ENCODE data around the gene PAQR7.

Gene PAQR7, protein sequence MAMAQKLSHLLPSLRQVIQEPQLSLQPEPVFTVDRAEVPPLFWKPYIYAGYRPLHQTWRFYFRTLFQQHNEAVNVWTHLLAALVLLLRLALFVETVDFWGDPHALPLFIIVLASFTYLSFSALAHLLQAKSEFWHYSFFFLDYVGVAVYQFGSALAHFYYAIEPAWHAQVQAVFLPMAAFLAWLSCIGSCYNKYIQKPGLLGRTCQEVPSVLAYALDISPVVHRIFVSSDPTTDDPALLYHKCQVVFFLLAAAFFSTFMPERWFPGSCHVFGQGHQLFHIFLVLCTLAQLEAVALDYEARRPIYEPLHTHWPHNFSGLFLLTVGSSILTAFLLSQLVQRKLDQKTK

DNA sequence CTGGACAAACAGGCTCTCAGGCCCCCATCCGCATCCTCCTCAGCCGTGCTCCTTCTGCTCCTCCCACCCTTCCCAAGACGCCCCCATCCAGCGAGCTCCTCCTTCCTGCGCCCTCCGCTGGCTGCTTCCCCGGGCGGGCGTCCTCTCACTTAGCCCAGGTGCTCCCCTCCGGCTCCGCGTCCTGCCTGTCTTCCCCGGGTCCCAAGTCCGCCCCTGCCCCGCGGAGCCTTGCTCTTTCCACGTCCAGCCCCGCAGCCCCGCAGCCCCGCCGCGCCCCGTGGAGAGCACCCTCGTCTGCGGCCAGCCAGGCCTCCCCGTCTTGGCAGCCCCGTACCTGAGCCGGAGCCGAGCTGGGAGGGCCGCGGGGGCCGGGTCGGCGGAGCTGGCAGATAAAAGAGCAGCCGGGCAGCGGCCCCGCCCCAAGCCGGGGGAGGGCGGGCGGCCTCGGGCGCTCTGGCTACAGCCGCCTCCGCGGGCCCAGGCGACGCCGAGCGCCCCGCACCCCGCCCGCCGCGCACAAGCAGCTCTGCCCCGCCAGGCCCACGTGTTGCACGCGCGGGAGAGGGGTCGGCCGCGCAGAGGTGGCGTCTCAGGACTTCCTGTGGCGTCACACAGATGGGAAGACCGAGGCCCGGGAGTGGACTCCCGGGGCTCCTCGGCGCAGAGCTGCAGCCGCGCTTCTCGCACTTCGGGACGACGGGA is at the start of gene PAQR7:
PAQR7 (minus strand) TSS at position 555 of the 702 bp plus-strand sequence. CDS start 11,869 bp downstream, outside the sequence.
- peak; percentile 62 for DNase-seq (ENCODE audit: low spot score)

DNA sequence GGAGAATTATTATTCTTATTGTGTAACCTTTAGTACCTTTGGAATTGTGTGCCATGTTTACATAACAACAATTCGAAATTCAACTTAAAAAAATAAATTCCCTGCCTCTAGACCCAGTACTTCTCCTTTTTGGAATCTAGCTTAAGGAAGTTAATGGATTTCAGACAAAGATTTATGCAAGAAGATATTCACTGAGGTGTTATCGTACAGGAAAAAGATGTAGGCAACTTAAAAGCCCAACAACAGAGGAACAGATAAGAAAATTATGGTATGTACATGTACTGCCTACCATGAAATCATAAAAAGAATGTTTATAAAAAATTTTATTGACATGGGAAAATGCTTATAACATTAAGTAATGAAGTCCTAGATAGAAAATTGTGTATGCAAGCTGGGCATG is 48.9 kb upstream of the PAQR7 start:
- no peak for DNase-seq (ENCODE audit: low spot score)

DNA sequence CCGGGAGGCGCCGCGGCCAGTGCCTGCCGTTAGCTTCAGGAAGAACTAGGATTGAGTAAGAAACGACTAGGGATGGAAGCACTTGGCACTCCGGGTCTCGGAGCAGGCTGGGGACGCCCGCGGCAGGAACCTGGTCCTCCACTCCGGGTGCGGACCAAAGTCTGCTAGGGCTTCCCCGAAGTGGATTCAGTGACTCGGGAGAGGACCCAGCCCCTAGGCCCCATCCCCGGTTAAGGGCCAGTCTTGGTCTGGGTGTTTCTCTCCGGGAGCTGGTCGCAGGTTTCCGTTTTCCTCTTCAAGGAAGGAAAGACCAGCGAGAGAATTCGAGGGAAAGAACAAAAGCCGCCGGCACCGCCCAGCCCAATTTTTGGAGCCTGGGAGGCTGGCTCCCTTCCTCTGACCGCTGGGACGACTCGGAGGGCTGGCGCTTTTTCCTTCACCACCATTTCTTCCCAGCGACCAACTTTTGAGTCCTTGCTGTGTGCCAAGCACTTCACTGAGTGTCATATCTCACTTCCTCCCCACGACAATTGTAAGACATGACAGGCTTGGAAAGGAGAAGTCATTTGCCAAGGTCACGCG is 47.6 kb upstream of the PAQR7 start:
- DNase-seq (ENCODE audit: low spot score): peak; percentile 31

DNA sequence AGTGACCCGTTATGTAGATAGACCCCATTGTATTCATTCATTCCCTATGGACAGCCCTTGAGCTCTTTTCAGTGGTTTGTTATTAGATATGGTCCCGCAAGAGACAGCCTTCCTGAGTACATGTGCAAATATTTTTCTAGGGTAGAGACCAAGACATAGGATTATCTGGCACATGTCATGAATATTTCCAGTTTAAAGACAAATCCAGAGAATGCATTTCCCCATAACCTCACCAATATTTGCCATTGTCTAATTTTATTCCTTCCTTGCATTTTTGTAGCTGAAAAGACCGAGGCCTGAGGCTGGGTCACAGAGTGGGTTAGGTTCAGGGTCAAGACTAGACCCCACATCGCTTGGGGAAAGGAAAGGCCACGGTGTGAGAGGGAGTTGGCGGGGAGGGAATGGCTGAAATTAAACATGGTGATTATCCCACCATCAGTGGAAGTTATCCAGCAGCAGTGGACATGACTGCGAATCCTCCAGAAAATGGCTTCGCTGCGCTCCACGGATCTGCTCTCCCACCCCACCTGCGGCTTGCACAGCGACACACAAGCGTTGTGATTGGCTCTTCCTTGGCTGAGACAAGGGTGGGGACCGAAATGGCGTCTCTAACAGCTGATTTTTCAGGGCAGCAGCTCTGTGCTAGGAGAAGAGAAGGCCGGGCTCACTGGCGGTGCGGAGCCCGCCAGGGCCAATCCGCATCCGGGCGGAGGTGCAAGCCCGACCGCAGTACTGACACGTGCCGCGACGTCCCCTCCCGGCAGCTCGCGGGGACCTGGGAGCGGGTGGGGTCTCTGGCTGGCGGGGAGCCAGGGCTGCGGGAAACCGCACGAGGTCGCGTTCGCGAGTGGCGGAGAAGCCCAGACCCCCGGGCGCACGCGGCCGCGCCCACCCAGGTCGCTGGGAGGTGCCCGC is 46.8 kb upstream of the PAQR7 start:
- DNase-seq (ENCODE audit: low spot score): peak; percentile 48

DNA sequence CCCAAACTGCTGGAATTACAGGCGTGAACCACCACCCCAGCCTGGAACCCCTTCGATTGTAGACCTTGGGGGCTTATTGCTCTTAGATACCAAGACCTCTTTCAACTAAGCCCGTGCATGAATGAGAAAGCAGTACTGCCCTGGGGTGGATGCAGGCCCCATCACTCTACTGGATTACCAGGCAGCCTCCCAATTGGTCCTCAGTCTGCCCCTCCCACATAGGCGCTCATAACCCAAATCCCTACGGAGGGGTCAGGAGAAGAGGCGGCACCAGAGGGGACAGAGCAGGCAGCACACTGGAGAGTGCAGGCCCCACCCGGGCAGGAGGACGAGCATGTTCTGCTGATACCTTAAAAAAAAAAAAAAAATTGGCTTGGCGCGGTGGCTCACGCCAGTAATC is 43.1 kb upstream of the PAQR7 start:
- no peak for DNase-seq (ENCODE audit: low spot score)

DNA sequence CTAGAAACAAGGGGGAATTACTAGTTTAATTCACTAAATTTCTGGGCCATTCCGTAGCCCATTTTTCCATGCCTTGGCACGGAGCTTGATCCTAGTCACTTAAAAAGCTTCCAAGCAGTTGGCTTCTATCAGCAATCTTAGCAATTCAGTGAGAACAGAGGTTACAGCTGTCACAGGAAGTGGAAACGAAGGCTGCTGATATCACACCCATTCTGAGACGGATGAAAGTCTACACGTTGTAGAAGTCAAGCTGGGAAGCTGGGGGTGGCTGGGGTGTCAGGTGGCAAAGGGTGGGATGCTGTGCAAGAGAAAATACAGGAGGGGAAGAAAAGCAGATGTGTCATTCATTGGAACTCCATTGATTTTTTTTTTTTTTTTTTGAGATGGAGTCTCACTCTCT is 42.5 kb upstream of the PAQR7 start:
- no peak for DNase-seq (ENCODE audit: low spot score)

DNA sequence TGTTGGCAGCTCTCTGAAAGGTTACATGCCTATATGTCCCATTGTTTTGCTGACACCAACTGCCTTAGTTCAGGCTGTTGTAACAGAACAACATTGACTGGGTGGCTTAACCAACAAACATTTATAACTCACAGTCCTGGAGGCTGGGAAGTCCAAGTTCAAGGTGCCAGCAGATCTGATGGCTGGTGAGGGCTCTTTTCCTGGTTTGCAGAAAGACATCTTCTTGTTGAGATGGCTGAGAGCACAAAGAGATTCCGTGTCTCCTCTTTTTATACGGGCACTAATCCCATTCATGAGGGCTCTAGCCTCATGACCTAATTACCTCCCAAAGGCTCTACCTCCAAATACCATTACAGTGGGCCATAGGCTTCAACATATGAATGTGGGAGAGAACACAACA is 41.0 kb upstream of the PAQR7 start:
- DNase-seq (ENCODE audit: low spot score): no peak

DNA sequence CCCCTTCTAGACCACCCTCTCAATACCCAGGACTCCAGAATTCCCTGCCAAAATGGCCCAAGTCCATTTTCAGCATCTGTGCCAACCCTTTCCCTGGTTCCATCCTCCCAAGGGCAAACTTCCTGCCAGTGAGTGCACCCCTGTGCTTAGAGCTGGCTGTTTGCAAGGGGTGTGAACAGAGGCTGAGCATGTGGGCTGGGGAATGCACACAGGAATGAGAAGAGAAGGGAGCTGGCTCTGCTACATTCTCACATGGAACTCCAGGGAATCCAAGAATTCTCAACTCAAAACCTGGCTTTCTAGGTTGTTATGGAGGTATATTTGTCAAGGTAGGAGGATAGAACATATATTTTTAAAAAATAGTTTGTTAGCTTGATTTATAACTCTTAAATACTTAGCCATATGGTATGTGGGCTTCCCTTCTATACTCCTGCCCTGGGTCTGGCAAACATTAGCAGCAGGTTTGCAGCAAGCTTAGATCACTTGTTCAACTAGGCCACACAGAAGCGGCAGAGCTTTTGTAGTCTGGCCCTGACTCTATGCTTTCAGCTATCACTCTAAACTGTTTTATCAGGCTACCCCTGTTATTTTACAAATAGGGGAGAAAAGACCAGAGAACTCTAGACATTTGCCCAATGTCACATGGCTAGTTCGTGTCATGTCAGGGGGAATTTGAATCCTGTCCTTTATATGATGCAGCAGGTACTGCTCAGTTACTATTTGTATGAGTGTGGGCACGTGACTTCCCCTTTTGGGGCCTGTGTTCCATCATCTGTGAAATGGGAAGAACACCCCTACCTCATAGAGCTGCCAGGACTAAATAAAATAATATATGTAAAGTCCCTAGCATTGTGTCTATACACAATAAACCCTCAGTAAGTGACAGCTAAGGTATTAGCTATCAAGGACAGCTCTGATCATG is 38.8 kb upstream of the PAQR7 start:
- no peak for DNase-seq (ENCODE audit: low spot score)

DNA sequence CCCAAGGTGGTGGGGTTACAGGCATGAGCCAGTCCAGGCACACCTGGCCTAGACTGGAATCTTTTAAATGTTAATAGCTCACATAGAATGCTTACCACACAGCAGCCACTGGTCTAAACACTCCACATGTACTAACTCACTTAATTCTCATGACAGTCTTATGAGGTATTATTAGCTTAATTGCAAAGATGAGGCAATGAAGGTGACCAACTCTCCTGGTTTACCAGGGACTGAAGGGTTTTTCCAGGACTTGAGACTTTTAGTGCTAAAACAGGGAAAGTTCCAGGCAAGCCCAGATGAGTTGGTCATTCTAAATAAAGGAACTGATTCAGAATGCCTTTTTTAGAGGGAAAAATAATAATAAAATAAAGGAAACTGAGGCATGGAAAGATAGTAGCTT is 37.7 kb upstream of the PAQR7 start:
- DNase-seq (ENCODE audit: low spot score): no peak

DNA sequence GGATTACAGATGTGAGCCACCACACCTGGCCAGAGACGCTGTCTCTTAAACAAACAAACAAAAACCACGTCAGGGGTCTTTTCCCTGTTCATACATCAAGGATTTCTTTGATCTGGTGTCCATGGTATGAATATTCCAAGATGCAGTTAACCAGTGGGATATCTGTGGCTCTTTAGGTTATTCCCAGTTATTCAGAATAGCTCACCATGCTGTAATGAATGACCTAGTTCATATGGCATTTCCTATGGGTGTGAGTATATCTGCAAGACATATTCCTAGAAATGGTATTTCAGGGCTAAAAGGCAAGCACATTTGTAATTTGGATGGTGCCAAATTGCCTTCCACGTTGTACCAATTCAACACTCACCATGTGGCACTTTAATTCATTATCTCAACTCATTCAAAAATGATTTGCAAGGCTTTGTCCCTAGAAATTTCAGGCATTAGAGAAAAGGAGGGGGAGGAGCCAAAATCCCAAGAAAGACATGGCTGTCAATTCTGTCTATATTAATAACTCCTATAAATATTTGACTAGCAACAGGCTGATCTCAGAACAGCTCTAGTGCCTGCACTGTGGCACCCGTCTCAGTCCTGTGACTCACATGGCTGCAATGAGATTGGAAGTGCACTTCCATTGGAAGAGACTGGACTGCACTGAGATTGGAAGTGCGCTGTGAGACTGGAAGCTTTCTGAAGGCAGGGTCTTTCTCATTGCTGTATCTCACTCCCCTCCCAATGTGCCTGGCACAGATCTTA is 36.7 kb upstream of the PAQR7 start:
- peak; percentile 78 for DNase-seq (ENCODE audit: low spot score)

DNA sequence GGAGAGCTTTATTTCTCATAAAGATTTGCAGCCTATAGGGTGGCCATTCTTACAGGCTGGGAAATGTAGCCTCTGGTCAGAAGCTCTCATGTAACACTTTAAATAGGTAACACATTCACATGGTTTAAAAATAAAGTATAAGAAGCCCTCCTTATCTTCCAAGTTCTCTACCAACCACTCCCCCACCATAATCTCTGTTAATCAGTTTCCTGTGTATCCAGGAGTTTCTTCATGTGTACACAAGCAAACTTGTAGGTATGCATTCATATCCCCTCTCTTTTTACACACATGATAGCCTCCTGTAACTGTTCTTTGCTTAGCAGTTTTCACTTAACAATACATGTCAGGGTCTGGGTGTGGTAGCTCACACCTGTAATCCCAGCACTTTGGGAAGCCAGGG is 35.7 kb upstream of the PAQR7 start:
- no peak for DNase-seq (ENCODE audit: low spot score)

DNA sequence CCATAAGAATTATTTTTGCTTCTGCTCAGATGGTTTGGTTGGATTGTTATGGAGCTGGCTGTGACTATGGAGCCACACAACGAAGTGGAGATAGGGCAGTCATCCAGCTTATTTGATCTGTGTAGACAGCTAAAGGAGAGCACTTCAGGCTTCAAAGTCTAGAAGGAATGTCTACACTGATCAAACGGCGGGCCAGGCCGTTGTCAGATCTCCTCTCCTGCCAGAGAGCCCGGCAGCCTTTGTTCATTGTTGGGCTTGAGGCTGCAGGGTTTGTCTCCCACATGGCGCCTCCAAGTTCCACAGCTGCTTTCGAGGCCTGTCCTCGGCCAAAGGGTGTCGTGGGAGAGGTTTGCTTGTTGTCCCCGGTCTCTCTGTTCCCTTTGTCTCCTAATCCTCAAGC is 33.5 kb upstream of the PAQR7 start:
- no peak for DNase-seq (ENCODE audit: low spot score)

DNA sequence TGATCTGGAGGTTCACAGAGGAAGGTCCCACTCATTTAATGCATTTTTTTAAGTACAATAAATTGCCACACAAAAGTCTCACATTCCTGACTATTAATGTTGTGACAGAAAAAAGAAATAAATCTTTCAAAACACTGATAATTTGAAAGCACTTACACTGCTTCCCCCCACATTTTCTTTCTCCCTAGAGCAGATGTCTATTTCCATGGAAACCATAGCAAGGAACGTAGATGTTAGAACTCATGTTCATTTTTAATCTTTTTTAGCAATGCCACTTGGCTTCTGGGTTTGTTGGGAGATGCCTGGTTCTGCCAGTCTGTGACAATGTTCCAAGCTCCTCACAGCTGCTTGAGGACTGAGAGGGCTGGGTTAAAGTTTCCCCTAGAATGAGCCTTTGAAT is 32.7 kb upstream of the PAQR7 start:
- no peak for DNase-seq (ENCODE audit: low spot score)

DNA sequence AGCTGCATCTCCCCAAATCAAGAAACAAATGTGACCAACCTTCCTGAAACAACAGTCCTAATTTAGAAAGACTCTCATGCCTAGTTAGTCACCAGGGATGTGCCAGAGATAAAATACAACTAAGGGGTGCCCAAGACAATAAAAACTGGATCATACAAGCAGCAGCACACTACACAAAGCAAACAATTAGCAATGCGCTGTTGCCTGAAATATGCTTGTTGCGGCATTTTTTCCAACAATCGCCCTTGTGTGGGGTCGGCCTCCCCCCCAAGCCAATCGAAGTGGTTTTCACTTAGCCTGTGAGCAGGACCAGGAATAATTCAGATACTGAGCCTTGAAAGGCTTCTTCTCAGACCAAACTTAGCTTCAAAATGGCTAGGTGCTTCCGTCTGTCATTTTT is 32.1 kb upstream of the PAQR7 start:
- DNase-seq (ENCODE audit: low spot score): no peak

DNA sequence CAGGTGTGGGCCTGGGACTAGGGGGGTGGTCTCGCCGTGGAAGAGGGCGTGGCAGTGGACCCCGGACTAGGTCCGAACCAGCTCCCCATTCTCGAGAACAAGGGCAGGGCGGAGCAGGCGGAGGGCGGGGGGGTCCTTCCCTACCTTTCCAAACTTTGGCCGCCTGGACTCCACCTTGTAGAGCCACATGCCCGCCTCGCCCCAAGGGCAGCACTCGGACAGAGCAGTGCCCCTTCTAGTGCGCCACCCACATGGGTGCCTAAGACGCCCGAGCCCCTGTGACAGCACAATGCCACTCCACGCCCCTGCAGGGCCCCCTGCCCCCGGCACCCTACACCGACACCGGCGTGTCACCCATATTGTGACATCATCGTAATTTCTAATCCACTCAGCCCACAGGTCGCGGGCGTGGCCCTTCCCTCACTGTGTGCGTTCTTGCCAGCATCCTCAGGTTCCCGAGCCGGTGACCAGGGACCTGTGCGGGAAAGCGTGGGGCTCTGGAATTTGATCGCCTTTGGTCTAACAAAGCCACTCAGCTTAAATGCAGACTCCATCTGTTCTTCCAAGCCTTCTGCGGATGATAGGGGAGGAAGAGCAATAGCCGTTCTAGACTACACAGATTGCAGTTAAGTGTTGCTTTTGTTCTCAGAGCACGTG is 31.3 kb upstream of the PAQR7 start:
- no peak for DNase-seq (ENCODE audit: low spot score)

DNA sequence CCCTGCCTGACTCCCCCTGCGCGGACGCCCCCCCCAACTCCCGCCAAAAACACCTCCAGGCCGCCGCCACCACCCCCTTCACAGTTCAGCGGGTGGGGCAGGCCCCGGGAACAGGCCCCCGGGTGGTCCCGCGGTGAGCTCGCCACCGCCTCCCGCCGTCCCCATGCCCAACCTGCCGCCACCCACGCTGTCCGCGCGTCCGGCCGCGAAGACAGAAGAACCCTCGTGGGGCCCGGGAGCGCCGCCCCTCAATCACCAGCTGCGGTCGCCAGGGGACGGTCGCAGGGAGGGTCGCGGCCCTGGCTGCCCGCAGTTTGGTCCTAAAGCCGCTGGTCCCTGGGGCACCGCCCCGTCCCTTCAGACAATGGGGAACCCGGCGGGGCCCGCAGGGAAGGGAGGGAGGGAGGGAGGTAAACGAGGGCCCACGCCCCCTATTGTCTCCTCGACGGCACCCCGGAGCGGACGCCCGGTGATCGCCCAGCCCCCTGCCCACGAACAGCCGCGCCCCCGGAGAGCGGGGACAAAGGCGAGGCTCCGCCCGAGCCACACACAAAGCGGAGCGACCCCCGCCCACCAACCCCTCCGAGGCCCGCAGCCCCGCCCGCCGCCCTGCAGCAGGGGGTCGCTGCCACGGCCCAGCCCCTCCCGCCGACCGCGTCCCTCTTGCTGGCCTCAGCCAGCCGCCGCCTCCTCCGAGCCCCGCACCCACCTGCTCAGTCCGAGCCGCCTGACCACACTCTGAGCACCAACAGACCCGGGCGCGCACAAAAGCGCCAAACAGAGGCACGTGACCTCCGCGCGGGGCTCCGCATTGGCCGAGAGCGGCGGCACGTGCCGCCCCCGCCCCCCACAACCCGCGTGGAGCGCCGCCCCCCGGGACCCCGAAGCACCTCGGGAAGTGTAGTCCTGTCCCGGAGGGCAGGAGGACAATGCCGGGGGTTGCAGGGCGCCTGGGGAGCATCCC is 30.5 kb upstream of the PAQR7 start, which contains the start of gene STMN1:
STMN1 (minus strand) TSS at position 740 of the 964 bp plus-strand sequence. CDS start 1,743 bp downstream, outside the sequence.
- peak; percentile 89 for DNase-seq (ENCODE audit: low spot score)

DNA sequence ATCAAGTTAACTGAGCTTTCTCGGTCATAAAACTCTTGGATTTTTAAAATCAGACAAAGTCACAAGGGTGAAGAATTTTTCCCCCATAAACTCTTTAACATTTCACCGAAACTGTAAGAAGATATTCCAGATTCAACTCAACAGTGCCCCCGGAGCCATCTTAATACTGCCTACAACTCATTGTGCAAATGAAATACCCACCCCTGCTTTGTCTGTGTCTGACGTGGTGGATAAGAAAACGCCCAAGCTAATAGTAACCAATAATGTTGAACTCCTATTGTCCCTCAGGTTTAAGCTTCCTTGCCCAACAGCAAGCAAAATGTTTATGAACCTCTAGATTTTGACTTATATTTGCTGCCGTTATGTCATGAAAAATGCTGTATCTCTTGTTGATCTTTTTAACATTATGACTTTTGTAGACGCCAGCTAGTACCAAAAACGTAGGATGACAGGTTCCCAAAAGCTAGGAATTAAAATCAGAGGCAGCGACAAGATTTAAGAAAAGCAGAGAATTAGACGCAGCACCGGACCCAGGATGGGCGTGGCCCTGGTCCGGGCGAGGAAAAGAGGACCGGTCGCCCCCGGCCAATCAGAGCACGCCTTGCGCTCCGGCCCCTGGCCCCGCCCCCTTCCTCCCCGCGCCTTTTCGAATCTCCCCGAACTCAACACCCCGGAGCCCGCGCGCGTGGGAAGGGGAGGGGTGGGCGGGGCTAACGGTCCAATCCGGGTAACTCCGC is 29.6 kb upstream of the PAQR7 start:
- peak; percentile 94 for DNase-seq (ENCODE audit: low spot score)

DNA sequence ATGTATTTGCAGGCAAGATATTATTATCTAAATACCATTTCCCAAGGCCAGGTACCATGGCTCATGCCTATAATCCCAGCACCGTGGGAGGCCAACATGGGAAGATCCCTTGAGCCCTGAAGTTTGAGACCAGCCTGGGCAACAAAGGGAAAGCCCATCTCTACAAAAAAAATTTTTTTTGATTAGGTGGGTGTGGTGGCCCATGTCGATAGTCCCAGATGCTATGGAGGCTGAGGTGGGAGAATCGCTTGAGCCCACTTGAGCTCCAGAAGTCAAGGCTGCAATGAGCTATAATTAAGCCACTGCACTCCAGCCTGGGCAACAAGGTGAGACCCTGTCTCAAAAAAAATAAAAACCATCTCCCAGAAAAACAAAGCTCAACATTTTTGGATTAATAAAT is 28.5 kb upstream of the PAQR7 start:
- no peak for DNase-seq (ENCODE audit: low spot score)

Data from hepatic stellate cell (primary cell).